Ramos (cell line): Measurements from ENCODE around the gene SRSF9.
"Not testable (repeated sequence)": the region's sequence is repeated elsewhere in the genome, so short reads cannot be mapped to it uniquely, and the experiment has no call there.

Source experiments
- in situ Hi-C: fragments of 300-500 bp; cut with MboI; formaldehyde crosslinking; loops from one replicate; pipeline ENCODE4 v1.14.3; 2022; ENCODE audit warnings: low sequenced_read_pairs; ENCODE audit not compliant: unreplicated experiment

Gene SRSF9, protein sequence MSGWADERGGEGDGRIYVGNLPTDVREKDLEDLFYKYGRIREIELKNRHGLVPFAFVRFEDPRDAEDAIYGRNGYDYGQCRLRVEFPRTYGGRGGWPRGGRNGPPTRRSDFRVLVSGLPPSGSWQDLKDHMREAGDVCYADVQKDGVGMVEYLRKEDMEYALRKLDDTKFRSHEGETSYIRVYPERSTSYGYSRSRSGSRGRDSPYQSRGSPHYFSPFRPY

DNA sequence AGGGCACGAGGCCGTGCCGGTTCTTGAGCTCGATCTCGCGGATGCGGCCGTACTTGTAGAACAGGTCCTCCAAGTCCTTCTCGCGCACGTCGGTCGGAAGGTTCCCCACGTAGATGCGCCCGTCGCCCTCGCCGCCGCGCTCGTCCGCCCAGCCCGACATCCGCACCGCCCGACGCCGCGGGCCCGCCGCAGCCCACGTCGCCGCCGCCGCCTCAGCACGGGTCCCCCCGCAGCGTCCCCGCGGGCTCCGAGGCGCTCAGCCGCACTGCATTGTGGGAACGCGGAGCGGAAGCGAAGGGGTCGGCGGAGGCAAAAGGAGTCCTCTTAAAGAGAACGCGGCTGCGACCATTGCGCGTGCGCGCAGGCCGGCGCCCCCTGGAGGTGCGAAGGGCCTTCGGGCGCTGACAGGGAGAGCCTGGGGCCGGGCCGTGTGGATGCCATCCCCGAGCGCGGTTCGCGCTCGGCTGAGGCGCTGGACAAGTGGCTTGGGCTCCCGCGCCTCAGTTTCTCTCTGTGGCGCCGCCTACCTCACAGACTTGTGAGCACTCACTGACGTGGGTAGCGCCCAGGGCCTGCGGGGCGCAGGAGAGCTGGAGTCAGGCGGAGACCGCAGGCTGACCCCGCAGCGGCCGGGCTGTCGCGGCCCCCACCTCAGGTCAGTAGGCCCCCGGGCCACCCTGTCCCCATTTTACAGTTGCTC is at the start of gene SRSF9:
TSS of gene SRSF9 (minus strand) at position 299 of the 700 bp plus-strand sequence. CDS start at position 160, 139 bp downstream.
- in situ Hi-C loops = no loop called here

DNA sequence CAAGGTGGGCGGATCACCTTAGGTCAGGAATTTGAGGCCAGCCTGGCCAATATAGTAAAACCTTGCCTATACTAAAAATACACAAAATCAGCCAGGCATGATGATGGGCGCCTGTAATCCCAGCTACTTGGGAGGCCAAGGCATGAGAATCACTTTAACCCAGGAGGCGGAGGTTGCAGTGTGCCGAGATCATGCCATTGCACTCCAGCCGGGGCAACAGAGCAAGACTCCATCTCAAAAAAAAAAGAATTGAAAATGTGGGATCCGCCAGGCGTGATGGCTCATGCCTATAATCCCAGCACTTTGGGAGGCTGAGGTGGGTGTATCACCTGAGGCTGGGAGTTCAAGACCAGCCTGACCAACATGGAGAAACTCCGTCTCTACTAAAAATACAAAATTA is 49.8 kb upstream of the SRSF9 start:
- in situ Hi-C loops = not testable (repeated sequence)

- in situ Hi-C loops = no loop called here
Measured at GRCh38 chr12:120515496-120515895, 45.9 kb upstream of the SRSF9 start.

DNA sequence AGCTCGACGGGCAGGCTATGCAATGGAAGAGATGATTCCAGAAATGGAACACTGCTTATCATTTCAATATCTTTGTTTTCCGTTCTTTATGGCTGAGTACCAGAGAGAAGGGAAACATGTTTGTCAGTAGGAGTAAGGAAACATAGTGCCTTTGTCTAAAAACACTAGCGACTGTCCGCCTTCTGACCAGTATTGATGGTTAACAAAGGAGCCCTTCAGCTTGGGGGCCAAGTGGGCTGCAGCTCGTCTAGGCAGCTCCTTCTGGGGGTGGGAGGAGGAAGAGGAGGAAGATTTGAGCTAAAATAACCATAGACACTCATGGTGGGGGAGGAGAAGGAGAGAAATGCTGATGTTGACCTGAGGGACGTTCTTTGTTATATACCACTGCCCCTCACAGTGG is 44.5 kb upstream of the SRSF9 start:
- in situ Hi-C loops = no loop called here

DNA sequence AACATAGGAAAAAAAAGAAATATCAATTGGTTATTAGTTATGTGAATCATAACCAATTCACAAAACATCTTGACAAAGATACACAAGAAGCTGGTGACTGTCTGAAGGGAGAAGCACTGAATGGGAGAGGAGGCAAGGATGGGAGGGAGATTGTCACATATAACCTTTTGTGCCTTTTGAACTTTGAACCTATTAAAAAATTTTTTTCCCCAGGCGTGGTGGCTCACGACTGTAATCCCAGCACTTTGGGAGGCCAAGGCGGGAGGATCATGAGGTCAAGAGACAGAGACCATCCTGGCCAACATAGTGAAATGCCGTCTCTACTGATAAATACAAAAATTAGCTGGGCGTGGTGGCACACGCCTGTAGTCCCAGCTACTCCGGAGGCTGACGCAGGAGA is 39.0 kb upstream of the SRSF9 start:
- in situ Hi-C loops = no loop called here

DNA sequence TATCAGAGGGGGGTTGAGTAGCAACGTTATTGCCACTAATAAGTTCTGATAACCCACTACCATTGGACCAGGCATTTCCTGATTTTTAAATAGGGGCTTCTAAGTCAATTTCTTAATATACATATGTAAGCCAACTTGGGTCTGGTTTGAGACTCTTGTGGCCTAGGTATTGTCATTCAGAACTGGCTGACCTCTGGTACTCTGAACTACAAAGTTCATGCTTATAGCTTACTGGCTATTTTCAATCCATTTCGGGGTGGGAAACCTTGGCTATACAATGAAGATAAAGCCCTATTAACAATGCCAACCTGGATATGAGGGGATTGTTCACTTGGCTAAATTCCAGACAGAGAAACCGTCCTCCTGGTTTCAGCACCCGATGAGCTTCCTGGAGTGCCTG is 35.0 kb upstream of the SRSF9 start:
- in situ Hi-C loops = no loop called here

DNA sequence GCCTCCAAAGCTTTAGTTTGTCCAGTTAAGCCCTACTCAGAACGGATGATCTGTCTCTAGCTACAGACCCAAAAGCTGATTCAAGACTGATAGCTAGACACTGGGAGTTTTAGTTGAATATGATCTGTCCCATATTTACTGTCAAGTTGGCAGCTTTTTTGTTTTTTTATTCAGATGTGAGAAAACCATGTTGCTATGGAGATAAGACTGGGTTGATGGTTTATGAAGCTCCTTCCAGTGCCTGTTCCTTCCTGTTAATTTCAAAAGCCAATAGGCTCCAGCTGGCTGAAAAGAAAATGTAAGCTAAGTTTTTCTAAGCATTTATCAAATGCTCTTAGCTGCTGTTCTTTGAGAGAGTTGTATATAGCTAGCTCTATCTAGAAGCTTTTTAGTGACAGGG is 31.0 kb upstream of the SRSF9 start:
- in situ Hi-C loops = no loop called here

DNA sequence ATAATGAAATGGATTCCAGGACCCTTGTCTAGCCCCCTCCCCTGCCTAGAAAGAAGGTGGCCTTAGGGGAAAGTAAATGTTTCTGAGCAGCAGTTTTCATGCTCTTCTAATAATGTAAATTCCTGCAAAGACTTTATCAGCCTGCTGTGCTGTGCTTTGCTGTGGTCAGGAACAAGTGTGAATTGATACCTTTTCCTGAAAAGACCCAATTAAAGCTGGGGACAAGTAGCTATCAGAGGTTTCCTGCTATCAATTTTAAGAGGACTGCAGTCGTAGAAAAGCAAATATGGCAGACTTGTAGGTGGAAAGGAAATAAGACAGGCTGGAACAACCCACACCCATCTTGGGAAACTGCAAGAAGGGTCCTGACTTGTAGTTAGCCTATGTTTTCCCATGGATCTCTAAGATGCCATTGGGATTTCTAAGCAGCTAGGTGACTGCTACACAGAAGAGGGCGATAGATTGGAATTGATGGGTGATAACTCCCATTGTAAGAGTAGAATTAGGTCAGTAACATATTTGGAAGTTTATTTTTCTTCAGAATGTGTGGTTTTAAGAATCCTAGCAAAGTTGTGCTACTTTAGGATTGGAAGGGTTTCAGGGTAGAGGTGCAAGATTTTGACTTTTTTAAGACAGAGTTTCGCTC is 29.4 kb upstream of the SRSF9 start:
- in situ Hi-C loops = no loop called here

DNA sequence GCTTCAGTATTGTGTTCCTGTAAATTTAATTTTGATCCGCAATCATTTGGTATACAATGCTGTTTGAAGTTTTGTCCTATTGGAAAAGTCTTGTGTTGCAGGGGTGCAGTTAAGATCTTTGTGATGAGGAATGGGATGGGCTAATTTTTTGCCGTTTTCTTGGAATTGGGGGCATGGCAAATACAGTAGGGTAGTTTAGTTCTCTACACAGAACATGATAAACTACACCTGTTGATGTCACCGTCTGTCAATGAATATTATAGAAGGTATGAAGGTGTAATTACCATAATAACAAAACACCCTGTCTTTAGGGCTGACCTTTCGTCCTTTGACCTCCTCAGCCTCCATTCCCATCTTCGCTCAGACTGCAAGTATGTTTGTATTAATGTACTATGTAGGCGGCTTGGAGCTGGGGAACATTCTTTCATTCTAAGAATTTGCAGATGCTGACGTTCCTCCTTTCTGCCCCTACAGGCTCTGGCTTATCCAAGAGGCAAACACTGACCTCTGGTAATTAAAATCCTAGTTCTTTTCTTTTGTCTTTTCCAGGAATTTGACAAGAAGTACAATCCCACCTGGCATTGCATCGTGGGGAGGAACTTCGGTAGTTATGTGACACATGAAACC is 28.1 kb upstream of the SRSF9 start:
- in situ Hi-C loops = no loop called here

- in situ Hi-C loops = no loop called here
Measured at GRCh38 chr12:120496413-120497340, 27.1 kb upstream of the SRSF9 start.

DNA sequence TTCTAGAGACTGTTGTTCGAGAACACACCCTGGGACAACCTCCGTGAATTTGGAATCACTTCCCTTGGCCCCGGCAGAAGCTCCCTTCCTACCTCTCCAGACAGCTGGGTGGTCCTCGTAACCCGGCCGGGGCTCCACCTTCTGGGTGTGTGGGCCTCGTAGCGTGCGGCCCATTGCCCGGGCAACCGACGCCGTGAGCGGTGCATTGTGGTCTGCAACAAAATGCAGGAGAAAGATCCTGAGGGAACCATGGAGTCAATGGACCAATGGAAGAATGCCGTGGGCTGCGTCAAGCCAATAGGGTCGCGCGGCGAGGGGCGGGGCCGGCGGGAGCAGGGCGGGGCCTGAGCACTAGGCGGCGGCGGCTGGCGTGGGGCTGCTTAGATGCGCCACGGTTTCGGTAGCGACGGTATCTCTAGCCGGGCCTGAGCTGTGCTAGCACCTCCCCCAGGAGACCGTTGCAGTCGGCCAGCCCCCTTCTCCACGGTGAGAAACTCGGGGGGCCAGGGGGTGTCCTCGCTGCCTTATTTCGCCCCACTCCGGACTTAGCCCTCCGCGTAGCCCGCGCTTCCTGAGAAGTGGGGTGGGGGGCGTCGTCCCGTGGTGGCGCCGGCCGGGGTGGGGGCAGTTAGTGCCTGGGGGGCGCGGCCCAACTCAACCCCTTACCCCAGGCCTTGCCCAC is 26.3 kb upstream of the SRSF9 start, which contains the start of gene DYNLL1:
TSS of gene DYNLL1 (plus strand) at position 383 of the 682 bp plus-strand sequence. CDS start 309 bp downstream, outside the sequence.
- in situ Hi-C loops = no loop called here

GRCh38 chr12:120495186-120495730 is 25.7 kb upstream of the SRSF9 start:
- in situ Hi-C loops = no loop called here

DNA sequence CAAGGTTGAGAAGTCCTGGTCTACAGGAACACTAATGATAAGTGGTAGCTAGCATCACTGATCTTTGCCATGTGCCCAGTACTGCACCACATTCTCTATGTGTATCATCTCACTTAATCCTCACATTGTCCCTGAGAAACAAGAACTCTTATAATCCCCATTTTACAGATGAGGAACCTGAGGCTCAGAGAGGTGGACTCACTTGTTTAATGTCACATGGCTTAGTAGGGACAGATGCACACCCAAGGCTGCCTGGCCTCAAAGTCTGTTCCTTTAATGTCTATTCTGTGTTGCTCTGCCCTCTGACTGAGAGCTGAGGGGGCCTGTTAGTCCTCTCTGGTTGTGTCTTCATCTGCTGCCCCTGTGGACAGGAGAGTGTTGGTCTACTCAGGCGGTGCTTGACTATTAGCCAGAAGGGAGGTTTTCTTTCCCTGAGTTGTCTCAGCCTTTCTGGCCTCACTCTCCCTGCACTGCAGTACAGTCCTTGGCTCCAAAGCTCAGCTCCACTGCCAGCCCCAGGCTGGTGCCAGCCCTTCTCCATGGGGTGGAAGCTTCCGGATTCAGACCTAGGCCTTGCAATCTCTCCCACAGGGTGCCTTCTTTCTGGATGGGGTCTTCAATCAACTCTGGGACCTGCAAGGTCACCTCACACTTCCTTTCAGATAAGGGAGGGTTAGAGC is 21.4 kb upstream of the SRSF9 start:
- in situ Hi-C loops = no loop called here

DNA sequence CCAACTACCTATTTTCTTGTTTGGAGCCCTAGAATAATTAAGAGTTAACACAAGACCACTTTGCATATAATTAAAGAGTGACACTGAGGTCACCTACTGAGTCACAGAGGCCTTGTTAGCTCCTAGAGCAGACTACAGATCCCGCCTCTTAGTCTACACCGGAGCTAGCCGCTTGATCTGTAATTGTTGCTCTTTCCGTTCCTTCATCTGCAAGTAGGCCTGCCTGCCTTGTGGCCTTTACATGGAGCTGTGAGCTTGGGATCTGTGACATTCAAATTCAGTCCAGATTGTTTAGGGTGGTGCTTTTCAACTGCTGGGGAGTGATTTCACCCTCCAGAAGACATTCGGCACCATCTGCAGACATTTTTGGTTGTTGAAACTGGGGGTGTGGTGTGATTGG is 20.8 kb upstream of the SRSF9 start:
- in situ Hi-C loops = no loop called here

GRCh38 chr12:120489018-120489417 is 19.5 kb upstream of the SRSF9 start:
- in situ Hi-C loops = no loop called here

- in situ Hi-C loops = no loop called here
Measured at GRCh38 chr12:120488057-120488640, 18.6 kb upstream of the SRSF9 start.

DNA sequence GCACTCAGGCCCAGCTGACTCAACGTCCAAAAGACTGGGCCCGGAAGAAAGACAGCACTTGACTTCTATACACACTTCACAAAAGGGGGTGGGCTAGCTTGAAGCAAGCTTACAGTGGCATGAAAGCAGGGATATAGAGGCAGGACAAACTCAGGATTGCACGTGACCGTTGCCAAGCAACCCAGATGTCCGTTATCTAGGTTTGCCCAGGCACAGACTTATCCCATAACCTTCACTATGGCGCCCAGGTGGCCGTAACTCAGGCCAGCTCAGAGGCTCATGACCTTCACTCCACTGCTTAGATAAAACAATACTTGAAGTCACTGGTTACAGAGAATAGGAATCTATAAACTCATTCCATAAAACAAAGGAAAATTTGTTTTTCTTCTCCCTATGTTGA is 18.0 kb upstream of the SRSF9 start:
- in situ Hi-C loops = not testable (repeated sequence)
